ENCODE results near the gene ACAN. TPM values are rescaled to one million over a fixed set of nuclear protein-coding genes. Genes with fewer than 3 reads are reported as not detected.

ACAN gene
- total and polyA plus RNA-seq, 2 of the 8 experiments (the other 6 are each of a cell fraction or from before 2014, with no cell fraction given), result 0.71 to 0.73 TPM

DNA sequence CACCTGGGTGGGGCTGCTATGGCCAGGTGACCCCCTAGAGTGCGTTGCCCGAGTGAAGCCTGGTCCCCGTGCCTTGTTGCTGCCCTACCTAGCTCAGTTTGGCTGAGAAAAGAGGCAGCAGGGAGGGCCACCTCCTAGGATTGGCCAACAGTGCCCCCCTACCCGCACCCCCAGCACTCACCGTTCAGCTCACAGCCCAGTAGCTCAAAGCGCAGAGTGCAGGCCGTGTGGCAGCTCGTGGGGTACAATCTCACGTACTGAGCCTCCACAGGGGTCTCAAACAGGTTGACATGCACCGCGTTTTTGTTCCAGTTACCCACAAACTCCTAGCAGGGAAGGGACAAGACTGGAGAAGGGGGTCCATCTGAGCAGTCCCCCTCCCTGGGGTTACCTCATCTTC lies 102.3 kb downstream of the ACAN start:
- H2BK12ac ChIP-seq (ENCODE audit: low read depth, low read length), result no peak overlapping the region
- no peak overlapping the region for H3K4ac ChIP-seq (replicated peaks; ENCODE audit: insufficient read length, low read depth, low read length)
- no peak overlapping the region for H4K5ac ChIP-seq (ENCODE audit: insufficient read length, low read depth, low read length)
- peaks cover 47 to 67% of the 10 kb centered on the region in 2 experiments for H4K20me1 ChIP-seq (replicated peaks in 1 of 2; ENCODE audit: control insufficient read depth in 1 of 2, insufficient read depth in 2 of 2, low read length in 2 of 2)
- no peak for TF ChIP-seq RAD21 (IDR thresholded peaks at IDR 0.05 in 1 of 2, conservative IDR thresholded peaks at IDR 0.05 in 1 of 2; ENCODE audit: low read depth in 2 of 2, low read length in 2 of 2)
- TF ChIP-seq POLR2AphosphoS5 (IDR thresholded peaks at IDR 0.05; ENCODE audit: low read depth, low read length), result 0 out of 2 replicates have a peak, but pooled peaks have one; percentile 25
- TF ChIP-seq CHD2 (IDR thresholded peaks at IDR 0.05; ENCODE audit: low read length), result no peak
- TF ChIP-seq YY1 (IDR thresholded peaks at IDR 0.05; ENCODE audit: low read depth, low read length), result no peak
- TF ChIP-seq, protein P1, sequence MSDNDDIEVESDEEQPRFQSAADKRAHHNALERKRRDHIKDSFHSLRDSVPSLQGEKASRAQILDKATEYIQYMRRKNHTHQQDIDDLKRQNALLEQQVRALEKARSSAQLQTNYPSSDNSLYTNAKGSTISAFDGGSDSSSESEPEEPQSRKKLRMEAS (IDR thresholded peaks at IDR 0.05), result no peak
- no peak for TF ChIP-seq BRCA1 (IDR thresholded peaks at IDR 0.05; ENCODE audit: low read depth, low read length)
- no peak overlapping the region for H3K23ac ChIP-seq (ENCODE audit: insufficient read length)
- peaks cover 5% of the 10 kb centered on the region; the same call in 1 of the 2 replicates for H3K23me2 ChIP-seq (ENCODE audit: low read depth, low read length)
- H3K79me1 ChIP-seq (ENCODE audit: low read depth, low read length), result peaks cover 38% of the 10 kb centered on the region
- CTCF ChIA-PET (ENCODE audit: partially characterized antibody), result interaction anchor here (0.8 to 7.8 kb wide), 43 partner anchors 9 to 333 kb away, joined by 3 to 94 read pairs (median 5); partner anchors contain the start of genes ABHD2, HAPLN3 and MFGE8
- no peak overlapping the region for H2BK20ac ChIP-seq (ENCODE audit: low read length)
- H4K8ac ChIP-seq (ENCODE audit: extremely low read depth, insufficient read depth, low read length), result no peak overlapping the region; the same call in 1 of the 2 replicates
- H3K14ac ChIP-seq (ENCODE audit: insufficient read length), result no peak overlapping the region
- FAIRE-seq (no peak), DNase-seq (ENCODE audit: low read depth in 1 of 2, low spot score in 2 of 2) (no peak)
- no peak overlapping the region; the same call in 1 of the 2 replicates for H2BK5ac ChIP-seq (ENCODE audit: low read depth, low read length)
- H3K9ac ChIP-seq (replicated peaks in 1 of 4; ENCODE audit: extremely low read depth in 1 of 4, low read depth in 3 of 4, low read length in 3 of 4), result no peak overlapping the region
- 91% methylated on average over 11 of the region's 11 CpGs; no CpG with 5 or more reads in 1 of the 2 experiments for WGBS, 2 experiments (ENCODE audit: extremely low coverage in 1 of 2, insufficient coverage in 1 of 2, insufficient read length in 1 of 2, insufficient replicate concordance in 2 of 2, low coverage in 1 of 2, low lambda C conversion rate in 2 of 2, missing lambda C conversion rate in 1 of 2)
- H4K91ac ChIP-seq (replicated peaks; ENCODE audit: insufficient read length, low read length), result no peak overlapping the region
- H2AFZ ChIP-seq (ENCODE audit: low read length), result no peak overlapping the region
- no peaks in the 10 kb centered on the region for H3K9me3 ChIP-seq (ENCODE audit: insufficient read depth in 2 of 2, low read depth in 1 of 2, low read length in 1 of 2)
- peaks cover 74 to 98% (median 94%) of the 10 kb centered on the region in 4 experiments for H3K36me3 ChIP-seq (ENCODE audit: control insufficient read depth in 2 of 4, insufficient read depth in 4 of 4, low read length in 3 of 4)
- peaks cover 2 to 40% (median 24%) of the 10 kb centered on the region in 4 experiments for H3K4me1 ChIP-seq (replicated peaks in 1 of 4; ENCODE audit: control insufficient read depth in 3 of 4, insufficient read depth in 4 of 4, low read length in 3 of 4)
- no peaks in the 10 kb centered on the region for H3K27me3 ChIP-seq (replicated peaks in 1 of 4; ENCODE audit: control insufficient read depth in 3 of 4, extremely low read depth in 1 of 4, insufficient read depth in 3 of 4, low read length in 3 of 4)
- H2BK15ac ChIP-seq (ENCODE audit: low read length), result no peak overlapping the region
- H3K4me3 ChIP-seq (ENCODE audit: extremely low read depth in 1 of 4, insufficient read depth in 2 of 4, low read depth in 3 of 4, low read length in 4 of 4), result no peak overlapping the region
- H2AK5ac ChIP-seq (ENCODE audit: low read depth, low read length), result no peak overlapping the region
- H3K18ac ChIP-seq (ENCODE audit: extremely low read depth, low read length), result no peak overlapping the region; the same call in 1 of the 2 replicates
- H3K79me2 ChIP-seq (ENCODE audit: control insufficient read depth in 1 of 2, insufficient read depth in 2 of 2, low read length in 2 of 2), result peaks cover 3 to 69% of the 10 kb centered on the region in 2 experiments; a peak in 3 of 4 replicates
- H2BK120ac ChIP-seq (replicated peaks; ENCODE audit: low read depth, low read length), result no peak overlapping the region
- H3K4me2 ChIP-seq (ENCODE audit: insufficient read depth in 1 of 2, low read depth in 2 of 2, low read length in 2 of 2), result no peak overlapping the region
- POLR2A ChIA-PET (ENCODE audit: partially characterized antibody), result interaction anchor here (0.8 to 27.2 kb wide), 14 partner anchors 8 to 146 kb away, joined by 3 to 607 read pairs (median 7); partner anchors contain the start of genes HAPLN3 and MFGE8
- H3K27ac ChIP-seq (ENCODE audit: low read depth, low read length), result peak overlapping the region; percentile 15; the same call in 1 of the 2 replicates
- H3K56ac ChIP-seq (replicated peaks; ENCODE audit: insufficient read length, low read depth, low read length), result no peak overlapping the region
